Omental fat pad (tissue), 4 donors: Measurements from ENCODE around the gene HHIP. TPM values are rescaled to one million over a fixed set of nuclear protein-coding genes. Genes with fewer than 3 reads are reported as not detected.

Source experiments
- ATAC-seq: fragments of 150-250 bp; one replicate; pipeline ENCODE4 v1.9.1; 2016; ENCODE audit warnings: mild to moderate bottlenecking, moderate library complexity; ENCODE audit not compliant: low FRiP score
- DNase-seq: peaks from one replicate; pipeline ENCODE4 v3.0.0-alpha.2; 2019; ENCODE audit warnings: low spot score
- total RNA-seq, 4 donors: library from RNA; depleted of rRNA; stranded (reverse); fragments of >200 nt; gene quantifications; one replicate each; pipeline ENCODE4 v1.1.0, GENCODE V29; 2016
- TF ChIP-seq, protein P1 (sequence below), 3 donors: fragments of 450-650 bp; IDR thresholded peaks; one replicate each; pipeline ENCODE4 v1.5.1; 2016 to 2017; ENCODE audit warnings: antibody characterized with exemption in 3 of 3, mild to moderate bottlenecking in 3 of 3, moderate library complexity in 2 of 3

The HHIP gene
- total RNA-seq, 4 donors from 2014 or later = 0.47 to 12.7 (median 1.9) TPM

DNA sequence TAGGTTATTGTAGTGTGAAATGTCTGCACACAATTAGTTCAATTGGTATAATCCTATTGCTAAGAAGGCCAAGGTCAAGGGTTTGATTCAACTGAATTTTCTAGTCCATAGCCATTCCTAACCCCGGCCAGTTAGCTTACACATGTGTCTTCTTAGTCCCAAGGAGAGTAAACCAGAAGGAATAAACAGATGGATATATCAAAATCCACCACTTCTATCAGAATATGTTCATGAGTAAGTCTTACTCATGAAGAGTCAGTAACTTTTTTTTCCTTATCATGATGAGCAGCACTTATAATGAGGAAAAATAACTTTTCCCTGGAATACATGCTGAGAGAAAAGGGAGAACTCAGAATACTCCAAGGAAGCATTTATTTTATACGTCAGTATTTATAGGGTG, 9.5 kb downstream of the HHIP start:
- ATAC-seq = no peak
- DNase-seq = no peak
- TF ChIP-seq, protein P1, sequence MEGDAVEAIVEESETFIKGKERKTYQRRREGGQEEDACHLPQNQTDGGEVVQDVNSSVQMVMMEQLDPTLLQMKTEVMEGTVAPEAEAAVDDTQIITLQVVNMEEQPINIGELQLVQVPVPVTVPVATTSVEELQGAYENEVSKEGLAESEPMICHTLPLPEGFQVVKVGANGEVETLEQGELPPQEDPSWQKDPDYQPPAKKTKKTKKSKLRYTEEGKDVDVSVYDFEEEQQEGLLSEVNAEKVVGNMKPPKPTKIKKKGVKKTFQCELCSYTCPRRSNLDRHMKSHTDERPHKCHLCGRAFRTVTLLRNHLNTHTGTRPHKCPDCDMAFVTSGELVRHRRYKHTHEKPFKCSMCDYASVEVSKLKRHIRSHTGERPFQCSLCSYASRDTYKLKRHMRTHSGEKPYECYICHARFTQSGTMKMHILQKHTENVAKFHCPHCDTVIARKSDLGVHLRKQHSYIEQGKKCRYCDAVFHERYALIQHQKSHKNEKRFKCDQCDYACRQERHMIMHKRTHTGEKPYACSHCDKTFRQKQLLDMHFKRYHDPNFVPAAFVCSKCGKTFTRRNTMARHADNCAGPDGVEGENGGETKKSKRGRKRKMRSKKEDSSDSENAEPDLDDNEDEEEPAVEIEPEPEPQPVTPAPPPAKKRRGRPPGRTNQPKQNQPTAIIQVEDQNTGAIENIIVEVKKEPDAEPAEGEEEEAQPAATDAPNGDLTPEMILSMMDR (IDR thresholded peaks at IDR 0.05) = no peak

- TF ChIP-seq, protein P1 (IDR thresholded peaks at IDR 0.05) = no peak
- no peak for ATAC-seq
- DNase-seq = no peak
These were observed 10.9 kb downstream of the HHIP start for GRCh38 chr4:144656850-144657249.

DNA sequence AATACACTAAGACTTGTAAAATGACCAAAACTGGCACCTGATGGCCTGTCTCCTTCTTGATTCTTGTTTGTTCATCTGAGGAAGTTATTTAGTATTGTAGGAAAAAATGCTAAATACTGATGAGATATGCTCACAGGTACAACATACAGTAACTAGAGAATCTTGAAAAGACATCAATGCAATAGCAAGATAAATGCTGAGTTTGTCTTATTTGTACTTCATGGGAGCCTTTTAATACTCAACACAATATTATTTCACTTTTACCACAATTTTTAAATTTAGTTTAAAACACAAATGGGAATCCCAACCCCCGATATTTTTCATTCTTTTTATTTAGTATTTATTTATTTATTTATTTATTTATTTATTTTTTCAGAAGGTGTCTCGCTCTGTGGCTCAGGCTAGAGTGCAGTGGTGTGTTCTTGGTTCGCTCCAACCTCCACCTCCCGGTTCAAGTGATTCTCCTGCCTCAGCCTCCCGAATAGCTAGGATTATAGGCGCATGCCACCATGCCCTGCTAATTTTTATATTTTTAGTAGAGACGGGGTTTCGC, 12.1 kb downstream of the HHIP start:
- TF ChIP-seq, protein P1 (IDR thresholded peaks at IDR 0.05) = no peak
- ATAC-seq (no peak), DNase-seq (no peak)

DNA sequence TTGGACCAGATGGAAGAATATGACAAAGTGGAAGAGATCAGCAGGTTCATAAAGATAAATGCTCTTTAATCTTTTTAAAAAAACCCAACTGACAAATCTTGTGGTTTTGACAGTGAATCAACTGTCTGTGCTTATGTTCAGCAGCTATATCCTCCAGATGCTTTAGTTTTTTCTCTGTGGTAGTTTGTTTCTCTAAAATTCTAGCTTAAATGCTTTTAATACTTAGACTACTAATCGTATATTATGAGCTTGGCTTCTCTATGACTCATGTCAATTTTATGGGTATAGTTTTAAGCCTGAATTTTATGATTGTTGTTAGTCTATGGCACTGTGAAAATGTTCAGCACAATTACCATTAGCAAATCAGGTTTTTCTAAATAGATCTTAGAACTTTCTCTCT, 12.9 kb downstream of the HHIP start:
- ATAC-seq (no peak), DNase-seq (no peak)
- TF ChIP-seq, protein P1 (IDR thresholded peaks at IDR 0.05) = no peak

DNA sequence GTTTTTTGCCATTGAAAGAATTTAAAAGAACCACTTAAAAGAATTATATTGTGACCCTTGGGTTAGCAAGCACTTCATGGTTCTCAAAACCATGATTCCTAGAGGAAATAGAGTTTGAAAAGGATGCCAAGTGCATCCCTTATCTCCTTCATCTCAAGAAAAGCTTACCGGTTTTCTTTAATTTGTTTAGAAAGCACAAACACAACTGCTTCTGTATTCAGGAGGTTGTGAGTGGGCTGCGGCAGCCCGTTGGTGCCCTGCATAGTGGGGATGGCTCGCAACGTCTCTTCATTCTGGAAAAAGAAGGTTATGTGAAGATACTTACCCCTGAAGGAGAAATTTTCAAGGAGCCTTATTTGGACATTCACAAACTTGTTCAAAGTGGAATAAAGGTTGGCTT, 13.5 kb downstream of the HHIP start:
- ATAC-seq (no peak), DNase-seq (no peak)
- TF ChIP-seq, protein P1 (IDR thresholded peaks at IDR 0.05) = no peak

DNA sequence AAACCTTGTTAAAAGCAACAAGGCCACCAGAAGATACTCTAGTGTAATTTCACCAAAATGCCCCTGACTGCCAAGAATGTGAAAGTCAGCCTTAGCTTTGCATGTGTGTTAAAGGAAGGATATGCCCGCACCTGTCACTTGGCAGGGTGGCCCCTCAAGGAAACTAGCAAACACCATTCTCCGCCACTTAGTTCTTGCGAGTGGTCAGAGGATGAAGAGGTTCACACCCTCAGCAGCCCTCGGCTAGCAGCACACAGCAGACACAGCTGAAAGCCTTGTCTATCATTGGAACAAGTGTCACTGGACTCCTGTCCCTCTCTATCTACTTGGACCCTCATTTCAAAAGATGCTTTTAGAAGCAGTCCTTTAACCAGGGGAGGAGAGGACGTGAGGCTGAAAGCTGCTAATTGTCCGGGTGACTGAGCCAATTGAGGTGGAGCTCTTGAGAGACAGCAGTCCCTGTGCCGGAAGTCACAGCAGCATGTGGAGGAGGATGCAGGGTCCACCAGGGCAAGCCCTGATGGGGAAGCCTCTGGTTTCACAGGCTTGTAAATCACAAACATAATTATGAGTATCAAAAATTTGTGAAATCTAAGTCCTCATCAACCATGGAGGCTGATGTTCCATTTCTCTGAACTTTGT, 18.0 kb downstream of the HHIP start:
- ATAC-seq (no peak), DNase-seq (no peak)
- TF ChIP-seq, protein P1 (IDR thresholded peaks at IDR 0.05) = no peak

DNA sequence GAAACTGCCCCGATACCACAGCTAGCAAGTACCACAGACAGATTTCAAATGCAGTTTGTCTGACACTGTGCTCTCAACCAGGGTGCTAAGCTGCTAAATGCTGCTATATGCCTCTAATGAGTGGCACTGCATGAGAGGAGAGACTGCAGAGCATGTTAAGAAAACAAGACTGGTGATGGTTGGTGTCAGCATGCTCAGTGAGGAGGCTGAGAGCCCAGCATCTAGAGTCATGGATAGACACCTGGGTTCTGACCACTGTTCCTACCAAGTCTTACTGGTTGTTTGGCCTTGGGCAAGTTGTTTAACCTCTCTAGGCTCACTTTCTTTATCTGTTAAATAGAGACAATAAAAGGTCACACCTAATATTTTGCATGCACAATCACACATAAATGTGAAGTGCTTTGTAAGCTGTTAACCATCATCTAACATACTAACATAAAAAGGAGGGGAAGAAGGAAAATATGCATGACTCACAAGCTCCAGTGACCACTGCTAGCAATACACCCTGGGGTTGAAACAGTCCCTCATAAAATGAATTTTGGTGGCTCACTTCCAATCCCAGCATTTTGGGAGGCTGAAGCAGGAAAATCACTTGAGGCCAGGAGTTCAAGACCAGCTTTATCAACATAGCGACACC, 20.7 kb downstream of the HHIP start:
- TF ChIP-seq, protein P1 (IDR thresholded peaks at IDR 0.05) = no peak
- no peak for ATAC-seq
- DNase-seq = no peak
